SK-N-SH (cell line): ENCODE measurements around the gene SNX3.

Experiments
- CTCF ChIP-seq: fragments of 200-600 bp; sonication (generic); IDR thresholded peaks from 2 replicates; pipeline ENCODE4 v1.6.1; 2017; ENCODE audit warnings: antibody characterized with exemption, mild to moderate bottlenecking, moderate library complexity
- FOSL2 ChIP-seq: IDR thresholded peaks from 2 replicates; pipeline ENCODE4 v1.4.0; 2012; ENCODE audit warnings: low read depth, mild to moderate bottlenecking, moderate library complexity, borderline replicate concordance
- NFIC ChIP-seq: IDR thresholded peaks from 2 replicates; pipeline ENCODE4 v1.4.0; 2012; ENCODE audit warnings: borderline replicate concordance
- POLR2AphosphoS5 ChIP-seq: IDR thresholded peaks from 2 replicates; pipeline ENCODE4 v1.6.1; 2012; ENCODE audit warnings: low read depth, low read length
- RAD21 ChIP-seq: IDR thresholded peaks from 2 replicates; pipeline ENCODE4 v1.6.1; 2012; ENCODE audit warnings: mild to moderate bottlenecking, low read length
- USF2 ChIP-seq: fragments of 150-350 bp; IDR thresholded peaks from 2 replicates; pipeline ENCODE4 v1.6.1; 2017; ENCODE audit warnings: antibody characterized with exemption, low read length, low read depth, borderline replicate concordance
- YY1 ChIP-seq: IDR thresholded peaks from 2 replicates; pipeline ENCODE4 v1.4.0; 2012; ENCODE audit warnings: low read depth, mild to moderate bottlenecking

GRCh38 chr6:108170332-108171290, 90.2 kb downstream of the SNX3 start:
- TF ChIP-seq USF2 (no peak), CTCF (no peak), YY1 (no peak), POLR2AphosphoS5 (no peak), FOSL2 (no peak), RAD21 (no peak), NFIC (no peak)
